Gastroesophageal sphincter (tissue), 3 donors: ENCODE data around the gene GARIN5A.

ENCODE experiments used
- EP300 ChIP-seq: sonication (generic); formaldehyde crosslinking; IDR thresholded peaks from one replicate; pipeline ENCODE4 v1.6.1; 2017; ENCODE audit warnings: antibody characterized with exemption, mild to moderate bottlenecking
- POLR2A ChIP-seq, 2 donors: fragments of 450-650 bp; IDR thresholded peaks; one replicate each; pipeline ENCODE4 v1.6.1; 2017; ENCODE audit warnings: antibody characterized with exemption in 2 of 2, mild to moderate bottlenecking in 2 of 2, moderate library complexity in 1 of 2
- POLR2AphosphoS5 ChIP-seq: sonication (generic); formaldehyde crosslinking; IDR thresholded peaks from one replicate; pipeline ENCODE4 v1.6.1; 2017; ENCODE audit warnings: antibody characterized with exemption
- TF ChIP-seq, protein P1 (sequence below), 4 experiments: fragments of 200-600 bp in 2 of 4; fragments of 450-650 bp in 2 of 4; sonication (generic) in 1 of 4; IDR thresholded peaks; one replicate each; pipeline ENCODE4 v1.5.1; 2017 to 2019; ENCODE audit warnings: antibody characterized with exemption in 4 of 4, mild to moderate bottlenecking in 2 of 4, moderate library complexity in 2 of 4

DNA sequence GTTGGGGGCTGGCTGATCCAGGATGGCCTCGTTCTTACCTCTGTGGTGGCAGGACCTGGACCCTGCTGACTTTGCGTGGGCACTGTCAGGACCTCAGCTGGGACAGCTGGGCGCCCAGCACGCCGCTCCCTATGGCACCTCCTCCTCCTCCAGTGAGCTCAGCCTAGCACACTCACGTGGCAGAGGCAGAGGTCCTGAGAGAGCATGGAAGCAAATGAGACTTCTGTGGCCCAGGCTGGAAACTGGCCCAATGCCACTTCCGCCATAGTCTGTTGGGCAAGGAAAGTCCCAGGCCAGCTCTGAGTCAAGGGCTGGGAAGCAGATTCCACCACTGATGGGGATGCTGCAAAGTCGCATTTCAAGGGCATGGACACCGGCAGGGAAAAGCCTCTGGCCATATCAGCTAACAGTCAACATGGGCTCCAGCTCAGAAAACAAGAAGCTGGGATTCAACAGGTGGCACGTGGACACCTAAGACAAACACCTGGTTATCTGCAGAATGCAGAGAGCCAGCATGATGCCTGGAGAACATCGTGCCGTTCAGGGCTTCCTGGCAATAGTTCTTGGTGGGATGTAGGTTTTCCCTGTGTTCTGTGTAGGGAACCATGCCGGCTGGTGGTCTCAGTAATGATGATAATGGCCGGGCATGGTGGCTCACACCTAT, 27.3 kb downstream of the GARIN5A start:
- TF ChIP-seq, protein P1, sequence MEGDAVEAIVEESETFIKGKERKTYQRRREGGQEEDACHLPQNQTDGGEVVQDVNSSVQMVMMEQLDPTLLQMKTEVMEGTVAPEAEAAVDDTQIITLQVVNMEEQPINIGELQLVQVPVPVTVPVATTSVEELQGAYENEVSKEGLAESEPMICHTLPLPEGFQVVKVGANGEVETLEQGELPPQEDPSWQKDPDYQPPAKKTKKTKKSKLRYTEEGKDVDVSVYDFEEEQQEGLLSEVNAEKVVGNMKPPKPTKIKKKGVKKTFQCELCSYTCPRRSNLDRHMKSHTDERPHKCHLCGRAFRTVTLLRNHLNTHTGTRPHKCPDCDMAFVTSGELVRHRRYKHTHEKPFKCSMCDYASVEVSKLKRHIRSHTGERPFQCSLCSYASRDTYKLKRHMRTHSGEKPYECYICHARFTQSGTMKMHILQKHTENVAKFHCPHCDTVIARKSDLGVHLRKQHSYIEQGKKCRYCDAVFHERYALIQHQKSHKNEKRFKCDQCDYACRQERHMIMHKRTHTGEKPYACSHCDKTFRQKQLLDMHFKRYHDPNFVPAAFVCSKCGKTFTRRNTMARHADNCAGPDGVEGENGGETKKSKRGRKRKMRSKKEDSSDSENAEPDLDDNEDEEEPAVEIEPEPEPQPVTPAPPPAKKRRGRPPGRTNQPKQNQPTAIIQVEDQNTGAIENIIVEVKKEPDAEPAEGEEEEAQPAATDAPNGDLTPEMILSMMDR (IDR thresholded peaks at IDR 0.05), result no peak
- TF ChIP-seq POLR2A (IDR thresholded peaks at IDR 0.05) (no peak), EP300 (no peak), POLR2AphosphoS5 (no peak)
